ENCODE data around the gene NFKB1. TPM values are rescaled to one million over a fixed set of nuclear protein-coding genes. Genes with fewer than 3 reads are reported as not detected.

NFKB1 gene
- total RNA-seq, 4 donors from 2014 or later, result 31.6 to 42.1 (median 39.7) TPM

GRCh38 chr4:102530986-102531385, 29.8 kb downstream of the NFKB1 start:
- no peak for DNase-seq (ENCODE audit: extremely low spot score)
- Histone ChIP-seq H3K27me3 (no peaks in the 10 kb centered on the region), H3K4me1 (peaks cover 0 to 13% (median 12%) of the 10 kb centered on the region in 4 donors), H3K4me3 (no peak overlapping the region), H3K9me3 (no peaks in the 10 kb centered on the region), H3K36me3 (peaks cover 0 to 13% (median 6%) of the 10 kb centered on the region in 4 donors), H3K27ac (replicated peaks in 1 of 4) (no peak overlapping the region)
- intact Hi-C loops (cut with DNase I), result no loop called here
- WGBS, result 91% methylated on average over 2 of the region's 2 CpGs
- TF ChIP-seq EP300 (IDR thresholded peaks at IDR 0.05) (no peak), POLR2AphosphoS5 (IDR thresholded peaks at IDR 0.05) (no peak), CTCF (IDR thresholded peaks at IDR 0.05) (no peak), POLR2A (IDR thresholded peaks at IDR 0.05; ENCODE audit: low read depth) (no peak)

GRCh38 chr4:102531462-102531861, 30.3 kb downstream of the NFKB1 start:
- intact Hi-C loops (cut with DNase I), result no loop called here
- Histone ChIP-seq H3K36me3 (peaks cover 0 to 13% (median 6%) of the 10 kb centered on the region in 4 donors), H3K4me1 (peaks cover 0 to 13% (median 12%) of the 10 kb centered on the region in 4 donors), H3K9me3 (no peaks in the 10 kb centered on the region), H3K27ac (replicated peaks in 1 of 4) (no peak overlapping the region), H3K4me3 (no peak overlapping the region), H3K27me3 (no peaks in the 10 kb centered on the region)
- 97% methylated on average over 1 of the region's 1 CpG for WGBS
- no peak for DNase-seq (ENCODE audit: extremely low spot score)
- TF ChIP-seq POLR2A (IDR thresholded peaks at IDR 0.05; ENCODE audit: low read depth) (no peak), POLR2AphosphoS5 (IDR thresholded peaks at IDR 0.05) (no peak), CTCF (IDR thresholded peaks at IDR 0.05) (no peak), EP300 (IDR thresholded peaks at IDR 0.05) (no peak)

- TF ChIP-seq EP300 (IDR thresholded peaks at IDR 0.05) (no peak), CTCF (IDR thresholded peaks at IDR 0.05) (no peak), POLR2A (IDR thresholded peaks at IDR 0.05; ENCODE audit: low read depth) (no peak)
- DNase-seq (ENCODE audit: extremely low spot score), result no peak
- Histone ChIP-seq H3K4me1 (peaks cover 0 to 13% (median 12%) of the 10 kb centered on the region in 4 donors), H3K27me3 (no peaks in the 10 kb centered on the region), H3K4me3 (no peak overlapping the region), H3K9me3 (no peaks in the 10 kb centered on the region), H3K36me3 (peaks cover 0 to 18% (median 7%) of the 10 kb centered on the region in 4 donors), H3K27ac (replicated peaks in 1 of 4) (no peak overlapping the region)
- intact Hi-C loops (cut with DNase I), result no loop called here
- WGBS, result 95% methylated on average over 4 of the region's 4 CpGs
Observed at GRCh38 chr4:102533348-102533747, 32.2 kb downstream of the NFKB1 start.

- TF ChIP-seq POLR2AphosphoS5 (IDR thresholded peaks at IDR 0.05), result no peak
- TF ChIP-seq CTCF (IDR thresholded peaks at IDR 0.05), result no peak
- no peak for TF ChIP-seq EP300 (IDR thresholded peaks at IDR 0.05)
- TF ChIP-seq POLR2A (IDR thresholded peaks at IDR 0.05; ENCODE audit: low read depth), result no peak
Observed at GRCh38 chr4:102533904-102534303, 32.7 kb downstream of the NFKB1 start.

GRCh38 chr4:102534845-102535244, 33.7 kb downstream of the NFKB1 start:
- H3K36me3 ChIP-seq, result peaks cover 0 to 25% (median 8%) of the 10 kb centered on the region in 4 donors
- intact Hi-C loops (cut with DNase I), result no loop called here
- WGBS, result 81% methylated on average over 2 of the region's 2 CpGs
- H3K4me1 ChIP-seq, result peaks cover 0 to 13% (median 12%) of the 10 kb centered on the region in 4 donors
- H3K27me3 ChIP-seq, result no peaks in the 10 kb centered on the region
- H3K9me3 ChIP-seq, result no peaks in the 10 kb centered on the region
- H3K4me3 ChIP-seq, result no peak overlapping the region
- no peak overlapping the region for H3K27ac ChIP-seq (replicated peaks in 1 of 4)
- no peak for DNase-seq (ENCODE audit: extremely low spot score)
- TF ChIP-seq POLR2A (IDR thresholded peaks at IDR 0.05; ENCODE audit: low read depth), result no peak
- TF ChIP-seq EP300 (IDR thresholded peaks at IDR 0.05), result no peak
- no peak for TF ChIP-seq POLR2AphosphoS5 (IDR thresholded peaks at IDR 0.05)

More at GRCh38 chr4:102533904-102534303, 32.7 kb downstream of the NFKB1 start:
- intact Hi-C loops (cut with DNase I), result no loop called here
- no peaks in the 10 kb centered on the region for H3K9me3 ChIP-seq
- no peak overlapping the region for H3K27ac ChIP-seq (replicated peaks in 1 of 4)
- no peak for DNase-seq (ENCODE audit: extremely low spot score)
- H3K4me3 ChIP-seq, result no peak overlapping the region
- peaks cover 0 to 19% (median 8%) of the 10 kb centered on the region in 4 donors for H3K36me3 ChIP-seq
- peaks cover 0 to 13% (median 12%) of the 10 kb centered on the region in 4 donors for H3K4me1 ChIP-seq
- no peaks in the 10 kb centered on the region for H3K27me3 ChIP-seq
- 92% methylated on average over 2 of the region's 2 CpGs for whole genome bisulfite sequencing

Data from esophagus muscularis mucosa (tissue), 4 donors.